Fibroblast of lung (primary cell): ENCODE results near the gene ACSL3.

ENCODE experiments used
- EZH2 ChIP-seq: IDR thresholded peaks from 2 replicates; pipeline ENCODE4 v1.5.1; 2012; ENCODE audit warnings: low read length, control low read depth, mild to moderate bottlenecking; ENCODE audit errors: missing control alignments
- TF ChIP-seq, protein P1 (sequence below), 2 donors: IDR thresholded peaks in 1 of 2; conservative IDR thresholded peaks in 1 of 2; 1 replicate in 1 of 2; 2 replicates in 1 of 2; pipeline ENCODE4 v1.5.1; 2011 to 2012; ENCODE audit warnings: low read length in 2 of 2, control low read depth in 1 of 2, inconsistent platforms in 1 of 2, low read depth in 1 of 2, mild to moderate bottlenecking in 1 of 2

GRCh38 chr2:222828572-222828971 is 32.3 kb upstream of the ACSL3 start:
- TF ChIP-seq EZH2, result no peak
- TF ChIP-seq, protein P1, sequence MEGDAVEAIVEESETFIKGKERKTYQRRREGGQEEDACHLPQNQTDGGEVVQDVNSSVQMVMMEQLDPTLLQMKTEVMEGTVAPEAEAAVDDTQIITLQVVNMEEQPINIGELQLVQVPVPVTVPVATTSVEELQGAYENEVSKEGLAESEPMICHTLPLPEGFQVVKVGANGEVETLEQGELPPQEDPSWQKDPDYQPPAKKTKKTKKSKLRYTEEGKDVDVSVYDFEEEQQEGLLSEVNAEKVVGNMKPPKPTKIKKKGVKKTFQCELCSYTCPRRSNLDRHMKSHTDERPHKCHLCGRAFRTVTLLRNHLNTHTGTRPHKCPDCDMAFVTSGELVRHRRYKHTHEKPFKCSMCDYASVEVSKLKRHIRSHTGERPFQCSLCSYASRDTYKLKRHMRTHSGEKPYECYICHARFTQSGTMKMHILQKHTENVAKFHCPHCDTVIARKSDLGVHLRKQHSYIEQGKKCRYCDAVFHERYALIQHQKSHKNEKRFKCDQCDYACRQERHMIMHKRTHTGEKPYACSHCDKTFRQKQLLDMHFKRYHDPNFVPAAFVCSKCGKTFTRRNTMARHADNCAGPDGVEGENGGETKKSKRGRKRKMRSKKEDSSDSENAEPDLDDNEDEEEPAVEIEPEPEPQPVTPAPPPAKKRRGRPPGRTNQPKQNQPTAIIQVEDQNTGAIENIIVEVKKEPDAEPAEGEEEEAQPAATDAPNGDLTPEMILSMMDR (conservative IDR thresholded peaks at IDR 0.05 in 1 of 2, IDR thresholded peaks at IDR 0.05 in 1 of 2; ENCODE audit: low read depth in 1 of 2, low read length in 2 of 2), result no peak
